Body of pancreas (tissue), 4 donors: Measurements from ENCODE around the gene NPIPB2.

Source experiments
- CTCF ChIP-seq, 7 experiments: fragments of 450-650 bp in 4 of 7; fragments of 200-600 bp in 3 of 7; sonication (generic) in 3 of 7; IDR thresholded peaks; one replicate each; pipeline ENCODE4 v1.5.1; 2016 to 2019; ENCODE audit warnings: antibody characterized with exemption in 7 of 7
- POLR2A ChIP-seq, 3 donors: fragments of 450-650 bp; IDR thresholded peaks; one replicate each; pipeline ENCODE4 v1.6.1; 2016; ENCODE audit warnings: antibody characterized with exemption in 3 of 3, mild to moderate bottlenecking in 2 of 3

- TF ChIP-seq POLR2A (IDR thresholded peaks at IDR 0.05) (no peak), CTCF (IDR thresholded peaks at IDR 0.05) (peak in 2 of 7 experiments; percentile 13 to 30)
Observed at GRCh38 chr16:11972128-11972527, 30.3 kb upstream of the NPIPB2 start.
